IMR-90 (cell line): ENCODE data around the gene HCN2. TPM values are rescaled to one million over a fixed set of nuclear protein-coding genes. Genes with fewer than 3 reads are reported as not detected.

Source experiments
- ATAC-seq: fragments of 200-7000 bp; cut with Tn5 transposase; 2 replicates; pipeline ENCODE4 v1.9.1; 2020; ENCODE audit warnings: low read depth, mild to moderate bottlenecking, moderate library complexity
- BruUV-seq: library from RNA; stranded (reverse); fragments of 400-500 nt; replicated peaks from 2 replicates; lab custom pipeline; 2021; lab: Mats Ljungman, UMichigan
- CTCF ChIA-PET: fragments of 300-600 bp; formaldehyde crosslinking; extraction: SDS; loops from one replicate; lab custom pipeline; 2021; ENCODE audit warnings: antibody characterized with exemption; lab: Yijun Ruan, JAX
- POLR2A ChIA-PET: fragments of 300-600 bp; sonication (Branson Sonifier 250); formaldehyde crosslinking; loops from one replicate; lab custom pipeline; 2022; ENCODE audit warnings: antibody characterized with exemption; ENCODE audit not compliant: unreplicated experiment; lab: Charles Lee
- DNase-seq: peaks from one replicate; pipeline ENCODE4 v3.0.0; 2013
- H2AFZ ChIP-seq: replicated peaks from 2 replicates; pipeline ENCODE3; 2013; ENCODE audit warnings: low read length, mild to moderate bottlenecking; ENCODE audit not compliant: poor library complexity
- H2AK5ac ChIP-seq: 2 replicates; pipeline ENCODE4 v1.6.1; 2013; ENCODE audit warnings: low read depth, low read length, inconsistent platforms
- H2AK9ac ChIP-seq: replicated peaks from 2 replicates; pipeline ENCODE3; 2013; ENCODE audit warnings: mild to moderate bottlenecking, low read depth, low read length, moderate library complexity; ENCODE audit not compliant: poor library complexity
- H2BK120ac ChIP-seq: 2 replicates; pipeline ENCODE4 v1.6.1; 2013; ENCODE audit warnings: low read depth, low read length, inconsistent platforms
- H2BK15ac ChIP-seq: 3 replicates; pipeline ENCODE4 v1.6.1; 2013; ENCODE audit warnings: low read depth, low read length, inconsistent platforms
- H2BK20ac ChIP-seq: 2 replicates; pipeline ENCODE4 v1.6.1; 2013; ENCODE audit warnings: low read depth, mild to moderate bottlenecking, inconsistent platforms, low read length, moderate library complexity
- H2BK5ac ChIP-seq: 2 replicates; pipeline ENCODE4 v1.6.1; 2013; ENCODE audit warnings: mild to moderate bottlenecking, low read depth, low read length, inconsistent platforms; ENCODE audit not compliant: poor library complexity, severe bottlenecking
- H3K14ac ChIP-seq: replicated peaks from 2 replicates; pipeline ENCODE4 v1.6.1; 2013; ENCODE audit warnings: low read depth, low read length, inconsistent platforms
- H3K18ac ChIP-seq: 2 replicates; pipeline ENCODE4 v1.6.1; 2013; ENCODE audit warnings: low read depth, low read length, control low read depth
- H3K23ac ChIP-seq: 2 replicates; pipeline ENCODE4 v1.6.1; 2013; ENCODE audit warnings: low read depth, low read length, inconsistent platforms
- H3K27ac ChIP-seq: 2 replicates; pipeline ENCODE4 v1.5.1; 2013; ENCODE audit warnings: mild to moderate bottlenecking, control low read depth, low read length; ENCODE audit not compliant: insufficient read depth
- H3K27me3 ChIP-seq: 2 replicates; pipeline ENCODE4 v1.6.1; 2013; ENCODE audit warnings: low read length; ENCODE audit not compliant: control insufficient read depth, insufficient read depth
- H3K36me3 ChIP-seq: 2 replicates; pipeline ENCODE4 v1.6.1; 2013; ENCODE audit warnings: low read length, mixed read lengths; ENCODE audit not compliant: control insufficient read depth, insufficient read depth
- H3K4ac ChIP-seq: 2 replicates; pipeline ENCODE4 v1.6.1; 2013; ENCODE audit warnings: low read depth, low read length, inconsistent platforms
- H3K4me1 ChIP-seq: 2 replicates; pipeline ENCODE4 v1.6.1; 2013; ENCODE audit warnings: low read length, mixed read lengths; ENCODE audit not compliant: control insufficient read depth, insufficient read depth
- H3K4me2 ChIP-seq: 2 replicates; pipeline ENCODE4 v1.6.1; 2013; ENCODE audit warnings: low read depth, mild to moderate bottlenecking, control low read depth, low read length, moderate library complexity
- H3K4me3 ChIP-seq: 2 replicates; pipeline ENCODE4 v1.5.1; 2013; ENCODE audit warnings: low read depth, mild to moderate bottlenecking, control low read depth, low read length, moderate library complexity; ENCODE audit not compliant: insufficient read depth
- H3K56ac ChIP-seq: 2 replicates; pipeline ENCODE4 v1.6.1; 2013; ENCODE audit warnings: low read length, inconsistent platforms; ENCODE audit not compliant: insufficient read depth; ENCODE audit errors: extremely low read depth
- H3K79me1 ChIP-seq, 2 experiments: 2 replicates each; pipeline ENCODE4 v1.6.1; 2013; ENCODE audit warnings: low read length in 2 of 2, inconsistent platforms in 1 of 2, low read depth in 1 of 2
- H3K9ac ChIP-seq: 2 replicates; pipeline ENCODE4 v1.6.1; 2013; ENCODE audit warnings: low read depth, low read length, control low read depth
- H3K9me1 ChIP-seq: 2 replicates; pipeline ENCODE4 v1.6.1; 2013; ENCODE audit warnings: low read length, inconsistent platforms; ENCODE audit not compliant: insufficient read depth
- H3K9me3 ChIP-seq: 2 replicates; pipeline ENCODE4 v1.6.1; 2013; ENCODE audit warnings: low read length; ENCODE audit not compliant: control insufficient read depth, insufficient read depth
- H4K20me1 ChIP-seq: 2 replicates; pipeline ENCODE4 v1.6.1; 2013; ENCODE audit warnings: low read length, inconsistent platforms; ENCODE audit not compliant: insufficient read depth
- H4K5ac ChIP-seq: 2 replicates; pipeline ENCODE4 v1.6.1; 2013; ENCODE audit warnings: mild to moderate bottlenecking, low read depth, low read length, control low read depth
- H4K8ac ChIP-seq, 2 experiments: 2 replicates each; pipeline ENCODE4 v1.6.1; 2013; ENCODE audit warnings: low read depth in 2 of 2, low read length in 2 of 2, control low read depth in 1 of 2, inconsistent platforms in 1 of 2
- H4K91ac ChIP-seq: 2 replicates; pipeline ENCODE4 v1.6.1; 2013; ENCODE audit warnings: low read depth, low read length, inconsistent platforms; ENCODE audit not compliant: insufficient read depth
- BHLHE40 ChIP-seq: fragments of 150-350 bp; IDR thresholded peaks from 2 replicates; pipeline ENCODE4 v1.6.1; 2016; ENCODE audit warnings: mild to moderate bottlenecking, low read depth, low read length
- CEBPB ChIP-seq: IDR thresholded peaks from 2 replicates; pipeline ENCODE4 v1.6.1; 2012; ENCODE audit warnings: low read depth, low read length, improper control_type of control experiment
- FOS ChIP-seq: fragments of 150-350 bp; IDR thresholded peaks from 2 replicates; pipeline ENCODE4 v1.6.1; 2016; ENCODE audit warnings: low read depth, low read length
- MAFK ChIP-seq: IDR thresholded peaks from 2 replicates; pipeline ENCODE4 v1.6.1; 2012; ENCODE audit warnings: low read depth, low read length, improper control_type of control experiment
- MAZ ChIP-seq: IDR thresholded peaks from 2 replicates; pipeline ENCODE4 v1.6.1; 2012; ENCODE audit warnings: low read depth, mild to moderate bottlenecking, low read length, improper control_type of control experiment, moderate library complexity, borderline replicate concordance
- MXI1 ChIP-seq: IDR thresholded peaks from 2 replicates; pipeline ENCODE4 v1.6.1; 2012; ENCODE audit warnings: low read depth, mild to moderate bottlenecking, low read length, moderate library complexity, borderline replicate concordance
- POLR2A ChIP-seq: IDR thresholded peaks from 2 replicates; pipeline ENCODE4 v1.6.1; 2012; ENCODE audit warnings: mild to moderate bottlenecking, low read depth, low read length
- RAD21 ChIP-seq: IDR thresholded peaks from 2 replicates; pipeline ENCODE4 v1.6.1; 2012; ENCODE audit warnings: low read length, improper control_type of control experiment
- RCOR1 ChIP-seq: IDR thresholded peaks from 2 replicates; pipeline ENCODE4 v1.6.1; 2012; ENCODE audit warnings: mild to moderate bottlenecking, low read length, improper control_type of control experiment; ENCODE audit not compliant: insufficient replicate concordance
- SMC3 ChIP-seq: fragments of 150-350 bp; IDR thresholded peaks from 2 replicates; pipeline ENCODE4 v1.6.1; 2016; ENCODE audit warnings: low read depth, mild to moderate bottlenecking, antibody characterized with exemption, low read length, moderate library complexity
- WGBS, 2 experiments: methylation state at CpG; one replicate each; pipeline versions ENCODE4 v1.1.5 to v1.1.7; 2013; ENCODE audit warnings: missing lambda C conversion rate in 2 of 2; ENCODE audit not compliant: insufficient read length in 1 of 2; ENCODE audit errors: extremely low coverage in 2 of 2; 5-methylcytosine and 5-hydroxymethylcytosine counted together
- dilution Hi-C: fragments of 300-500 bp; cut with HindIII; formaldehyde crosslinking; loops from one replicate; pipeline ENCODE4 v1.14.3; 2018; ENCODE audit warnings: low sequenced_read_pairs; ENCODE audit not compliant: unreplicated experiment
- in situ Hi-C: fragments of 300-500 bp; cut with MboI; formaldehyde crosslinking; loops from 3 replicates; pipeline ENCODE4 v1.14.3; 2019; ENCODE audit warnings: low sequenced_read_pairs, inconsistent platforms, mixed read lengths
- intact Hi-C: fragments of 100-400 bp; cut with micrococcal nuclease; formaldehyde crosslinking; loops from 2 replicates; pipeline ENCODE4 v1.10.0; 2022
- polyA plus RNA-seq, 3 experiments: library from polyadenylated mRNA; depleted of rRNA; stranded (reverse); fragments of >200 nt; gene quantifications; 2 replicates each; pipeline ENCODE4 v1.2.3, GENCODE V29; 2012; ENCODE audit warnings: low replicate concordance in 1 of 3
- total RNA-seq: library from RNA; depleted of rRNA; stranded (reverse); fragments of >200 nt; gene quantifications from 2 replicates; pipeline ENCODE4 v1.2.3, GENCODE V29; 2012
- TF ChIP-seq, protein P1 (sequence below): fragments of 150-350 bp; IDR thresholded peaks from 2 replicates; pipeline ENCODE4 v1.6.1; 2016; ENCODE audit warnings: low read depth, mild to moderate bottlenecking, low read length, moderate library complexity, borderline replicate concordance

HCN2 gene
- total and polyA plus RNA-seq, 2 of the 4 experiments (the other 2 are of a cell fraction) = 0.72 to 2.6 TPM

DNA sequence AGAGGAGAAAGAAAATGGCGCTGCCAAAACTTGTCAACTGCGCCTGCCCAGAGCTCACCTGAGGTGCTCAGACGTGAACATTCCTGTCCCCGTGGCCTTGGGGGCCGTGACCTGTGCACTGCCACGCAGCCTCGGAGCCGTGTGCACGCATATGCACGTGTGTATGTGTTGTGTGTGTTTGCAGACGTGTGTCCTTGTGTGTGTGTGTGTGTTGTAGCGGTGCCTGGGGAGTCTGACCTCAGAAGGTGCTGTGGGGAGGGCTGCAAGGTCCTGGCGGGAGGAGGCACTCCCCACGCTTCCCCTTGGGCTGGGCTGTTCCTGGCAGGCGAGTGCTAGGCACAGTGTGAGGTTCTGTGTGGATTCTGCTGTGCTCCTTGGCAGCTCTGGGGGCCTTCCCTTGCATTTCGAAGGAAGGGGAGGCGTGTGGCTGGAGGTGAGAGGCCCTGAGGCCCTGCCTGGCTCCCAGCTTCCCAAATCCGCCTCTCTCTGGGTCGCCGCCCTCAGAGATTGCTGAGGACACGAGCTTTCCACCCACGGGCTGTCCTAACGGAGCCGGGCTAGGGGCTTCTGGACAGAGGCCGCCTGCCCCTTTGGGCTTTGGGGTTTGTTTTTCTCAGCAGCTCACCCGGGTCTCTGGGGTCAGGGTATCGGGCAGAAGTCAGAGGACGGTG, 12.8 kb upstream of the HCN2 start:
- H3K18ac ChIP-seq = no peak overlapping the region
- H3K9me3 ChIP-seq = no peaks in the 10 kb centered on the region
- H4K5ac ChIP-seq = no peak overlapping the region
- POLR2A ChIA-PET = no interaction called here
- H4K8ac ChIP-seq = peak overlapping the region in 1 of 2 experiments; percentile 46; a peak in 1 of 4 replicates
- CTCF ChIA-PET = interaction anchor here (0.6 kb wide), 1 partner anchor 49 kb away, joined by 6 read pairs; no protein-coding TSS in a partner anchor
- H3K4me2 ChIP-seq = no peak overlapping the region
- H2BK15ac ChIP-seq = no peak overlapping the region
- H3K23ac ChIP-seq = no peak overlapping the region
- no peak overlapping the region for H4K91ac ChIP-seq
- no peak overlapping the region for H2BK20ac ChIP-seq
- no peak overlapping the region for H2AK9ac ChIP-seq
- H2AK5ac ChIP-seq = peak overlapping the region; percentile 39; the same call in 1 of the 2 replicates
- H3K4me1 ChIP-seq = peaks cover 20% of the 10 kb centered on the region
- in situ Hi-C loops (no loop called here), dilution Hi-C loops (no loop called here), intact Hi-C loops (no loop called here)
- no peak for TF ChIP-seq MAZ
- TF ChIP-seq MAFK = no peak
- TF ChIP-seq CEBPB = no peak
- TF ChIP-seq SMC3 = no peak
- TF ChIP-seq, protein P1, sequence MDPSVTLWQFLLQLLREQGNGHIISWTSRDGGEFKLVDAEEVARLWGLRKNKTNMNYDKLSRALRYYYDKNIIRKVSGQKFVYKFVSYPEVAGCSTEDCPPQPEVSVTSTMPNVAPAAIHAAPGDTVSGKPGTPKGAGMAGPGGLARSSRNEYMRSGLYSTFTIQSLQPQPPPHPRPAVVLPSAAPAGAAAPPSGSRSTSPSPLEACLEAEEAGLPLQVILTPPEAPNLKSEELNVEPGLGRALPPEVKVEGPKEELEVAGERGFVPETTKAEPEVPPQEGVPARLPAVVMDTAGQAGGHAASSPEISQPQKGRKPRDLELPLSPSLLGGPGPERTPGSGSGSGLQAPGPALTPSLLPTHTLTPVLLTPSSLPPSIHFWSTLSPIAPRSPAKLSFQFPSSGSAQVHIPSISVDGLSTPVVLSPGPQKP = no peak
- no peak for TF ChIP-seq MXI1
- TF ChIP-seq RCOR1 = no peak
- no peak for TF ChIP-seq BHLHE40
- TF ChIP-seq POLR2A = no peak
- TF ChIP-seq RAD21 = no peak
- no peak for TF ChIP-seq FOS
- H3K9ac ChIP-seq = no peak overlapping the region
- no peak overlapping the region for H3K4ac ChIP-seq
- H3K27me3 ChIP-seq = no peaks in the 10 kb centered on the region
- H4K20me1 ChIP-seq = peaks cover 83% of the 10 kb centered on the region
- H3K9me1 ChIP-seq = peaks cover 7% of the 10 kb centered on the region; the same call in 1 of the 2 replicates
- H3K4me3 ChIP-seq = no peak overlapping the region
- no peak for ATAC-seq
- DNase-seq = no peak
- no peak overlapping the region for H3K14ac ChIP-seq
- no peak overlapping the region for H2BK120ac ChIP-seq
- H3K36me3 ChIP-seq = peaks cover 17% of the 10 kb centered on the region; the same call in 1 of the 2 replicates
- 91% methylated on average over 18 of the region's 28 CpGs; no CpG with 5 or more reads in 1 of the 2 experiments for WGBS, 2 experiments
- H3K79me1 ChIP-seq = peaks cover 0 to 66% of the 10 kb centered on the region in 2 experiments; a peak in 2 of 4 replicates
- BruUV-seq = no TSS peak
- no peak overlapping the region for H3K56ac ChIP-seq
- H3K27ac ChIP-seq = no peak overlapping the region
- H2AFZ ChIP-seq = no peak overlapping the region
- no peak overlapping the region for H2BK5ac ChIP-seq
